ENCODE data around the gene PI4KA. TPM values are rescaled to one million over a fixed set of nuclear protein-coding genes. Genes with fewer than 3 reads are reported as not detected.

The PI4KA gene
- polyA plus RNA-seq, 1 donor from 2014 or later, result 42.2 TPM

DNA sequence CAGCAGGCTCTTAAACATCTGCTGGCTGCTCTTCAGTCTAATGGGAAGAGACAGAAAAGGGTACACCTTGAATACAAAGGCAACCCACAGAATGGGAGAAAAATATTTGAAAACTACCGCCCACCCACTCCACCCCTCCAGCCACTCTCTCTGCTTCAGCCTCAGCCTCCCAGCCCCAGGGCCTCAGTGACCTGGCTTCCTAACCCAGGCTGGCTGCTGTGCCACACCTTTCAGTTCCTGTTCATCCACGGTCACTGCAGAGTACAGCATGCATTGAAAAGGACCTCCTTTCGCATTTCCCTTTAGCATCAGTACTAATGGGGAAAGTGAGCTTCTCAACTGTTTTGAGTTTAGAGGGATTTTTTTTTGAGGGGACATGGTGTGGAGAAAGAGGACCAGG lies 113.5 kb downstream of the PI4KA start:
- Histone ChIP-seq H2AFZ (ENCODE audit: low read depth, low read length) (no peak overlapping the region), H3K4me2 (ENCODE audit: low read length) (no peak overlapping the region), H3K4me3 (ENCODE audit: low read length) (no peak overlapping the region), H3K79me2 (replicated peaks; ENCODE audit: insufficient read depth, low read length) (no peaks in the 10 kb centered on the region), H3F3A (ENCODE audit: insufficient read depth, low read length, poor library complexity, severe bottlenecking) (no peaks in the 10 kb centered on the region), H3K9me2 (ENCODE audit: insufficient read depth, low read length) (no peaks in the 10 kb centered on the region), H3K27me3 (ENCODE audit: insufficient read depth, low read depth, low read length) (no peaks in the 10 kb centered on the region), H3K36me3 (ENCODE audit: insufficient read depth, low read length) (peaks cover 11% of the 10 kb centered on the region), H3K9ac (ENCODE audit: low read length) (no peak overlapping the region), H4K20me1 (ENCODE audit: insufficient read depth) (no peaks in the 10 kb centered on the region), H3K9me3 (ENCODE audit: low read length) (no peaks in the 10 kb centered on the region), H3K27ac (ENCODE audit: low read length) (no peak overlapping the region)
- TF ChIP-seq POLR2AphosphoS5 (IDR thresholded peaks at IDR 0.05) (no peak), EZH2 (IDR thresholded peaks at IDR 0.05; ENCODE audit: borderline replicate concordance, insufficient read depth, low read length, poor library complexity, severe bottlenecking) (no peak), EP300 (conservative IDR thresholded peaks at IDR 0.05; ENCODE audit: poor library complexity, severe bottlenecking) (no peak)

DNA sequence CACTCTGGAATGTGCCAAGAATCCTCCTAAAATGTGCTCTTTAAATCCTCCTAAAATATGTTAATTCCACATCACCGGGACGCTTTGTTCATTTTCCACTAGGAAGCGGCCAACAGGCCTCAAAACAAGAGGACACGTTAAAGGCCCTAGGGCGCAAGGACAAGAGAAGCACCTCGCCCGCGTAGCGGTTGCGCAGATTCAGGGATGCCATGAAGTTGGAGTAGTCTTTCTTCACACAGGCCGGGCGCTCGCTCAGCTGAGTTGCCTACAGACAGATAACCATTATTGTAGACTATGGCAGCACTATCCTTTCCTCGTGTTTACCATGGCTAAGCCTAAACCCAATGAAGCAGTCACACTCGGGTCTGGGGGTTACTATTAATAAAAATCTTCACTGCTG lies 114.2 kb downstream of the PI4KA start:
- peaks cover 9% of the 10 kb centered on the region for H3K36me3 ChIP-seq (ENCODE audit: insufficient read depth, low read length)
- no peak overlapping the region for H3K4me2 ChIP-seq (ENCODE audit: low read length)
- no peak overlapping the region for H3K4me3 ChIP-seq (ENCODE audit: low read length)
- H3K27me3 ChIP-seq (ENCODE audit: insufficient read depth, low read depth, low read length), result no peaks in the 10 kb centered on the region
- H3K9ac ChIP-seq (ENCODE audit: low read length), result no peak overlapping the region
- no peak for TF ChIP-seq RAD21 (conservative IDR thresholded peaks at IDR 0.05)
- TF ChIP-seq POLR2AphosphoS5 (IDR thresholded peaks at IDR 0.05), result no peak
- TF ChIP-seq EP300 (conservative IDR thresholded peaks at IDR 0.05; ENCODE audit: poor library complexity, severe bottlenecking), result no peak
- TF ChIP-seq REST (IDR thresholded peaks at IDR 0.05; ENCODE audit: borderline replicate concordance), result no peak
- no peak for TF ChIP-seq SMC3 (conservative IDR thresholded peaks at IDR 0.05; ENCODE audit: poor library complexity)
- TF ChIP-seq CTCF (IDR thresholded peaks at IDR 0.05; ENCODE audit: poor library complexity, severe bottlenecking), result no peak
- no peak for TF ChIP-seq TAF1 (IDR thresholded peaks at IDR 0.05; ENCODE audit: low read depth)
- TF ChIP-seq MXI1 (conservative IDR thresholded peaks at IDR 0.05; ENCODE audit: poor library complexity, severe bottlenecking), result no peak
- TF ChIP-seq EZH2 (IDR thresholded peaks at IDR 0.05; ENCODE audit: borderline replicate concordance, insufficient read depth, low read length, poor library complexity, severe bottlenecking), result no peak
- no peaks in the 10 kb centered on the region for H3K9me2 ChIP-seq (ENCODE audit: insufficient read depth, low read length)
- H2AFZ ChIP-seq (ENCODE audit: low read depth, low read length), result no peak overlapping the region
- H3K27ac ChIP-seq (ENCODE audit: low read length), result no peak overlapping the region
- H3K9me3 ChIP-seq (ENCODE audit: low read length), result no peaks in the 10 kb centered on the region
- H3K79me2 ChIP-seq (replicated peaks; ENCODE audit: insufficient read depth, low read length), result no peaks in the 10 kb centered on the region
- no peaks in the 10 kb centered on the region for H4K20me1 ChIP-seq (ENCODE audit: insufficient read depth)
- no peaks in the 10 kb centered on the region for H3F3A ChIP-seq (ENCODE audit: insufficient read depth, low read length, poor library complexity, severe bottlenecking)

GRCh38 chr22:20742764-20743163 lies 115.8 kb downstream of the PI4KA start:
- Histone ChIP-seq H3K36me3 (ENCODE audit: insufficient read depth, low read length) (peaks cover 9% of the 10 kb centered on the region), H3K4me3 (ENCODE audit: low read length) (no peak overlapping the region), H3K27me3 (ENCODE audit: insufficient read depth, low read depth, low read length) (no peaks in the 10 kb centered on the region), H3K9me2 (ENCODE audit: insufficient read depth, low read length) (no peaks in the 10 kb centered on the region), H3F3A (ENCODE audit: insufficient read depth, low read length, poor library complexity, severe bottlenecking) (no peaks in the 10 kb centered on the region), H3K4me2 (ENCODE audit: low read length) (no peak overlapping the region), H3K9me3 (ENCODE audit: low read length) (no peaks in the 10 kb centered on the region), H4K20me1 (ENCODE audit: insufficient read depth) (no peaks in the 10 kb centered on the region), H3K79me2 (replicated peaks; ENCODE audit: insufficient read depth, low read length) (no peaks in the 10 kb centered on the region), H2AFZ (ENCODE audit: low read depth, low read length) (no peak overlapping the region), H3K27ac (ENCODE audit: low read length) (no peak overlapping the region), H3K9ac (ENCODE audit: low read length) (no peak overlapping the region)
- no peak for TF ChIP-seq CTCF (IDR thresholded peaks at IDR 0.05; ENCODE audit: poor library complexity, severe bottlenecking)
- TF ChIP-seq EP300 (conservative IDR thresholded peaks at IDR 0.05; ENCODE audit: poor library complexity, severe bottlenecking), result no peak
- no peak for TF ChIP-seq RAD21 (conservative IDR thresholded peaks at IDR 0.05)
